GM12801 (cell line): ENCODE data around the gene NOX1.

ENCODE experiments used
- CTCF ChIP-seq: IDR thresholded peaks from one replicate; pipeline ENCODE4 v1.5.1; 2011; ENCODE audit warnings: control low read depth; ENCODE audit not compliant: insufficient read length; ENCODE audit errors: extremely low read depth

NOX1 gene

GRCh38 chrX:100874325-100874724, at the start of gene NOX1:
Gene NOX1 (minus strand): TSS chrX:100874359. CDS start chrX:100874139, 220 bp downstream.
- TF ChIP-seq CTCF = no peak

- no peak for TF ChIP-seq CTCF
These were observed 41.4 kb upstream of the NOX1 start for GRCh38 chrX:100915562-100915961.

- TF ChIP-seq CTCF = no peak
These were observed 39.0 kb upstream of the NOX1 start for GRCh38 chrX:100913111-100913510.

GRCh38 chrX:100911731-100912130, 37.6 kb upstream of the NOX1 start:
- no peak for TF ChIP-seq CTCF

GRCh38 chrX:100905620-100906019, 31.5 kb upstream of the NOX1 start:
- TF ChIP-seq CTCF = no peak

- no peak for TF ChIP-seq CTCF
These were observed 30.3 kb upstream of the NOX1 start for GRCh38 chrX:100904433-100904832.

- no peak for TF ChIP-seq CTCF
These were observed 21.4 kb upstream of the NOX1 start for GRCh38 chrX:100895365-100896075.
